GM10847 (cell line): ENCODE data around the gene NUP85.
A peak's percentile ranks its signal among the peaks of the same experiment; 100 is the strongest.

Experiments used
- POLR2A ChIP-seq: IDR thresholded peaks from 2 replicates; pipeline ENCODE4 v1.6.1; 2011; ENCODE audit not compliant: insufficient read length; ENCODE audit errors: extremely low read depth

NUP85 gene

GRCh38 chr17:75250009-75250471 lies 44.6 kb downstream of the NUP85 start:
- no peak for TF ChIP-seq POLR2A

- no peak for TF ChIP-seq POLR2A
These were observed 46.7 kb downstream of the NUP85 start for GRCh38 chr17:75252039-75252816.

- TF ChIP-seq POLR2A: no peak
These were observed 55.3 kb downstream of the NUP85 start for GRCh38 chr17:75260641-75261335.

GRCh38 chr17:75261336-75262111 lies 56.0 kb downstream of the NUP85 start, which contains the start of the genes GGA3 and MRPS7:
Gene GGA3 (minus strand): TSS chr17:75261606. CDS start chr17:75261587, 19 bp downstream.
Gene MRPS7 (plus strand): TSS chr17:75261879. CDS start chr17:75261901, 22 bp downstream.
- peak; percentile 70 for TF ChIP-seq POLR2A

GRCh38 chr17:75262112-75262606 lies 56.7 kb downstream of the NUP85 start:
- TF ChIP-seq POLR2A: no peak

GRCh38 chr17:75263055-75263454 lies 57.6 kb downstream of the NUP85 start:
- TF ChIP-seq POLR2A: no peak

GRCh38 chr17:75265614-75266315 lies 60.3 kb downstream of the NUP85 start:
- no peak for TF ChIP-seq POLR2A

GRCh38 chr17:75266316-75267152 lies 61.1 kb downstream of the NUP85 start:
- TF ChIP-seq POLR2A: no peak

- no peak for TF ChIP-seq POLR2A
These were observed 61.6 kb downstream of the NUP85 start for GRCh38 chr17:75267153-75267410.

- TF ChIP-seq POLR2A: no peak
These were observed 62.1 kb downstream of the NUP85 start for GRCh38 chr17:75267411-75268232.

GRCh38 chr17:75269844-75270217 lies 64.4 kb downstream of the NUP85 start:
- no peak for TF ChIP-seq POLR2A

GRCh38 chr17:75270218-75270965 lies 64.9 kb downstream of the NUP85 start:
- peak; percentile 46 for TF ChIP-seq POLR2A

- no peak for TF ChIP-seq POLR2A
These were observed 65.4 kb downstream of the NUP85 start, which contains the start of gene MIF4GD for GRCh38 chr17:75270966-75271232. Gene MIF4GD (minus strand): TSS chr17:75271231. CDS start chr17:75270195, 1,036 bp downstream.
